SK-N-SH (cell line): ENCODE results near the gene CPNE8. TPM values are rescaled to one million over a fixed set of nuclear protein-coding genes. Genes with fewer than 3 reads are reported as not detected.

ENCODE experiments used
- CTCF ChIA-PET: fragments of 300-600, 350-600 bp; formaldehyde crosslinking; extraction: SDS; loops from one replicate; lab custom pipeline; 2021; lab: Yijun Ruan, JAX
- POLR2A ChIA-PET: fragments of 350-600 bp; sonication (Branson Sonifier 250); formaldehyde crosslinking; extraction: SDS; loops from one replicate; lab custom pipeline; 2020; ENCODE audit warnings: antibody characterized with exemption, inconsistent platforms; lab: Yijun Ruan, JAX
- DNase-seq: peaks from one replicate; pipeline ENCODE4 v3.0.0; 2012
- H2AFZ ChIP-seq: fragments of 200-600 bp; sonication (generic); 2 replicates; pipeline ENCODE4 v1.8.1; 2016; ENCODE audit warnings: antibody characterized with exemption, mild to moderate bottlenecking, low read depth
- H3F3A ChIP-seq: fragments of 200-600 bp; sonication (generic); replicated peaks from 2 replicates; pipeline ENCODE3; 2016; ENCODE audit warnings: antibody characterized with exemption, mild to moderate bottlenecking; ENCODE audit not compliant: insufficient read depth
- H3K27ac ChIP-seq, 2 experiments: fragments of 200-500 bp in 1 of 2; fragments of 200-600 bp in 1 of 2; sonication (Bioruptor generic) in 1 of 2; sonication (generic), shearing (Covaris generic) in 1 of 2; 2 replicates each; pipeline versions ENCODE4 v1.5.1 to v1.6.1; 2014 to 2016; ENCODE audit warnings: low read depth in 2 of 2, inconsistent platforms in 1 of 2, low read length in 1 of 2, mild to moderate bottlenecking in 1 of 2, mixed read lengths in 1 of 2
- H3K27me3 ChIP-seq: fragments of 200-600 bp; sonication (generic), shearing (Covaris generic); 2 replicates; pipeline ENCODE4 v1.6.1; 2016; ENCODE audit warnings: mixed run types; ENCODE audit not compliant: insufficient read depth
- H3K36me3 ChIP-seq, 2 experiments: fragments of 200-500 bp in 1 of 2; fragments of 200-600 bp in 1 of 2; sonication (Bioruptor generic) in 1 of 2; sonication (generic) in 1 of 2; replicated peaks in 1 of 2; 2 replicates each; pipeline versions ENCODE3 to v1.5.1; 2014 to 2016; ENCODE audit warnings: low read length in 1 of 2, mild to moderate bottlenecking in 1 of 2; ENCODE audit not compliant: insufficient read depth in 2 of 2, control insufficient read depth in 1 of 2
- H3K4me1 ChIP-seq, 2 experiments: fragments of 200-500 bp in 1 of 2; fragments of 200-600 bp in 1 of 2; sonication (Bioruptor generic) in 1 of 2; sonication (generic), shearing (Covaris generic) in 1 of 2; 2 replicates each; pipeline versions ENCODE4 v1.5.1 to v1.6.1; 2014 to 2016; ENCODE audit warnings: low read depth in 1 of 2, low read length in 1 of 2, mixed run types in 1 of 2; ENCODE audit not compliant: insufficient read depth in 2 of 2, control insufficient read depth in 1 of 2
- H3K4me2 ChIP-seq: fragments of 200-600 bp; sonication (generic), shearing (Covaris generic); 2 replicates; pipeline ENCODE4 v1.6.1; 2017; ENCODE audit warnings: mixed run types
- H3K4me3 ChIP-seq, 2 experiments: fragments of 200-500 bp in 1 of 2; fragments of 200-600 bp in 1 of 2; sonication (Bioruptor generic) in 1 of 2; sonication (generic), shearing (Covaris generic) in 1 of 2; 2 replicates each; pipeline versions ENCODE4 v1.5.1 to v1.8.1; 2014 to 2016; ENCODE audit warnings: low read depth in 2 of 2, inconsistent platforms in 1 of 2, low read length in 1 of 2, mild to moderate bottlenecking in 1 of 2, mixed read lengths in 1 of 2, moderate library complexity in 1 of 2
- H3K79me2 ChIP-seq: fragments of 200-600 bp; sonication (generic); 2 replicates; pipeline ENCODE4 v1.8.1; 2017; ENCODE audit warnings: mild to moderate bottlenecking; ENCODE audit not compliant: insufficient read depth
- H3K9ac ChIP-seq: fragments of 200-600 bp; sonication (generic); 2 replicates; pipeline ENCODE4 v1.6.1; 2017; ENCODE audit warnings: mixed run types
- H3K9me2 ChIP-seq: fragments of 200-600 bp; sonication (generic); 2 replicates; pipeline ENCODE4 v1.6.1; 2017; ENCODE audit warnings: mixed run types
- H3K9me3 ChIP-seq: fragments of 200-600 bp; sonication (generic); 2 replicates; pipeline ENCODE4 v1.6.1; 2017; ENCODE audit warnings: mixed run types, mild to moderate bottlenecking, moderate library complexity
- H4K20me1 ChIP-seq: fragments of 200-600 bp; sonication (generic); 2 replicates; pipeline ENCODE4 v1.6.1; 2017; ENCODE audit warnings: mild to moderate bottlenecking, mixed run types; ENCODE audit not compliant: insufficient read depth
- ELF1 ChIP-seq: IDR thresholded peaks from 2 replicates; pipeline ENCODE4 v1.4.0; 2012
- FOSL2 ChIP-seq: IDR thresholded peaks from 2 replicates; pipeline ENCODE4 v1.4.0; 2012; ENCODE audit warnings: low read depth, mild to moderate bottlenecking, moderate library complexity, borderline replicate concordance
- FOXJ3 ChIP-seq: sonication (generic); formaldehyde crosslinking; IDR thresholded peaks from 2 replicates; pipeline ENCODE4 v1.5.1; 2020; ENCODE audit warnings: mild to moderate bottlenecking, missing genetic modification reagents
- FOXM1 ChIP-seq: IDR thresholded peaks from 2 replicates; pipeline ENCODE4 v1.4.0; 2012; ENCODE audit warnings: low read depth, mild to moderate bottlenecking
- GABPA ChIP-seq: IDR thresholded peaks from 2 replicates; pipeline ENCODE4 v1.4.0; 2012; ENCODE audit warnings: low read depth, mild to moderate bottlenecking
- GATA2 ChIP-seq: sonication (generic); formaldehyde crosslinking; IDR thresholded peaks from 2 replicates; pipeline ENCODE4 v1.5.0; 2020; ENCODE audit warnings: mild to moderate bottlenecking, missing genetic modification reagents
- JUND ChIP-seq: IDR thresholded peaks from 2 replicates; pipeline ENCODE4 v1.4.0; 2012
- MXI1 ChIP-seq: IDR thresholded peaks from 2 replicates; pipeline ENCODE4 v1.6.1; 2012; ENCODE audit warnings: mild to moderate bottlenecking, low read depth, low read length, improper control_type of control experiment
- NRF1 ChIP-seq: IDR thresholded peaks from 2 replicates; pipeline ENCODE4 v1.6.1; 2012; ENCODE audit warnings: low read depth, mild to moderate bottlenecking, low read length
- POLR2AphosphoS5 ChIP-seq: IDR thresholded peaks from 2 replicates; pipeline ENCODE4 v1.6.1; 2012; ENCODE audit warnings: low read depth, low read length
- RAD21 ChIP-seq: IDR thresholded peaks from 2 replicates; pipeline ENCODE4 v1.6.1; 2012; ENCODE audit warnings: mild to moderate bottlenecking, low read length
- RXRA ChIP-seq: IDR thresholded peaks from 2 replicates; pipeline ENCODE4 v1.4.0; 2012; ENCODE audit warnings: low read depth, mild to moderate bottlenecking, borderline replicate concordance
- TAF1 ChIP-seq: IDR thresholded peaks from 2 replicates; pipeline ENCODE4 v1.6.1; 2012; ENCODE audit warnings: low read depth, mild to moderate bottlenecking, low read length, moderate library complexity, borderline replicate concordance
- TCF12 ChIP-seq: IDR thresholded peaks from 2 replicates; pipeline ENCODE4 v1.4.0; 2012
- TEAD4 ChIP-seq: IDR thresholded peaks from 2 replicates; pipeline ENCODE4 v1.4.0; 2012; ENCODE audit warnings: mild to moderate bottlenecking, borderline replicate concordance; ENCODE audit not compliant: insufficient read depth
- WGBS: methylation state at CpG from one replicate; pipeline ENCODE4 v1.1.6; 2017; ENCODE audit warnings: low lambda C conversion rate; 5-methylcytosine and 5-hydroxymethylcytosine counted together
- polyA plus RNA-seq, 3 experiments: library from polyadenylated mRNA; depleted of rRNA; stranded (reverse); fragments of >200 nt; gene quantifications; 2 replicates each; pipeline ENCODE4 v1.2.3, GENCODE V29; 2012
- TF ChIP-seq, protein P1 (sequence below): fragments of 200-600 bp; sonication (generic); IDR thresholded peaks from 2 replicates; pipeline ENCODE4 v1.6.1; 2017; ENCODE audit warnings: antibody characterized with exemption, mild to moderate bottlenecking, moderate library complexity
- TF ChIP-seq, protein P2 (sequence below): IDR thresholded peaks from 2 replicates; pipeline ENCODE4 v1.4.0; 2012; ENCODE audit warnings: low read depth
- TF ChIP-seq, protein P3 (sequence below): IDR thresholded peaks from 2 replicates; pipeline ENCODE4 v1.4.0; 2012; ENCODE audit warnings: low read depth, borderline replicate concordance
- TF ChIP-seq, protein P4 (sequence below): IDR thresholded peaks from 2 replicates; pipeline ENCODE4 v1.4.0; 2012; ENCODE audit warnings: low read depth, borderline replicate concordance
- TF ChIP-seq, protein P5 (sequence below): fragments of 150-350 bp; IDR thresholded peaks from 2 replicates; pipeline ENCODE4 v1.6.1; 2017; ENCODE audit warnings: antibody characterized with exemption, low read length, low read depth, borderline replicate concordance

Gene CPNE8
- polyA plus RNA-seq, 1 of the 3 experiments (the other 2 are of a cell fraction): not detected

DNA sequence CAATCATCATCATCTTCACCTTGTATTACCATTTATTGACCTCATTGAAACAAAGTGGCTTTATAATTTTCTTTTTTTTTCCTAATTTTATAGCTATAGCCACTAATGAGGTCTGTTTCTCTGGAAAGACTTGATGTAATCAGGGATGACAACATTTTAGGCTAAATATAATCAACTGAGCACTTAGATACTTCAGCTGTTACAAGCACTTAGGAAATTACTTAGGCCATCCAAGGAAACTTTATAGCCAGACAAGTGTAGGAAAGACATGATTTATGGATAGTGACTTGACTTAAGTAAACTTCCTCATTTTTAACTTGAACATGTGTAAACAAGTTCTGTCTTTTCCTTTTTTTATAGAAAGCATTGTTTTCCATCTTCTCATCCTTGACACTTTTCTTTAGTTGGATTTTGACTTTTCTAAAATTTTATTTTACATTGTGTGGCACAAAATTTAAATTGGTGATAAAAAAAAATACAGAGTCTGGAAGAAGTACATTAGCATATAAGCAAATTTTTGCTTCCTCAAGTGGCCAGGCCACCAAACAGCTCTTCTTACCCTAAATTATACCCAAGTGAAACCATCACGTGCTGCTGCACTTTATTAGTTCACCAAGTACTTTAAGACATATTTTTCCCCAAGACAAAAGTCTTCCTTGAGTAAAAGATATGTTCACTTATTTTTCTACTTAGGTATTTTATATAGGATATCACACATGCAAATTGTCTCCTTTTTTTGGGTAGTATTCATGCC is 15.1 kb downstream of the CPNE8 start:
- TF ChIP-seq TCF12 (no peak), RXRA (no peak), NRF1 (no peak), GABPA (no peak), GATA2 (CRISPR knock-in tag) (no peak), POLR2AphosphoS5 (no peak), MXI1 (no peak), ELF1 (no peak), FOXM1 (no peak), RAD21 (no peak), TEAD4 (no peak), FOXJ3 (CRISPR knock-in tag) (no peak), FOSL2 (no peak), JUND (no peak), TAF1 (no peak)
- TF ChIP-seq, protein P1, sequence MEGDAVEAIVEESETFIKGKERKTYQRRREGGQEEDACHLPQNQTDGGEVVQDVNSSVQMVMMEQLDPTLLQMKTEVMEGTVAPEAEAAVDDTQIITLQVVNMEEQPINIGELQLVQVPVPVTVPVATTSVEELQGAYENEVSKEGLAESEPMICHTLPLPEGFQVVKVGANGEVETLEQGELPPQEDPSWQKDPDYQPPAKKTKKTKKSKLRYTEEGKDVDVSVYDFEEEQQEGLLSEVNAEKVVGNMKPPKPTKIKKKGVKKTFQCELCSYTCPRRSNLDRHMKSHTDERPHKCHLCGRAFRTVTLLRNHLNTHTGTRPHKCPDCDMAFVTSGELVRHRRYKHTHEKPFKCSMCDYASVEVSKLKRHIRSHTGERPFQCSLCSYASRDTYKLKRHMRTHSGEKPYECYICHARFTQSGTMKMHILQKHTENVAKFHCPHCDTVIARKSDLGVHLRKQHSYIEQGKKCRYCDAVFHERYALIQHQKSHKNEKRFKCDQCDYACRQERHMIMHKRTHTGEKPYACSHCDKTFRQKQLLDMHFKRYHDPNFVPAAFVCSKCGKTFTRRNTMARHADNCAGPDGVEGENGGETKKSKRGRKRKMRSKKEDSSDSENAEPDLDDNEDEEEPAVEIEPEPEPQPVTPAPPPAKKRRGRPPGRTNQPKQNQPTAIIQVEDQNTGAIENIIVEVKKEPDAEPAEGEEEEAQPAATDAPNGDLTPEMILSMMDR: no peak
- TF ChIP-seq, protein P2, sequence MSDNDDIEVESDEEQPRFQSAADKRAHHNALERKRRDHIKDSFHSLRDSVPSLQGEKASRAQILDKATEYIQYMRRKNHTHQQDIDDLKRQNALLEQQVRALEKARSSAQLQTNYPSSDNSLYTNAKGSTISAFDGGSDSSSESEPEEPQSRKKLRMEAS: no peak
- TF ChIP-seq, protein P3, sequence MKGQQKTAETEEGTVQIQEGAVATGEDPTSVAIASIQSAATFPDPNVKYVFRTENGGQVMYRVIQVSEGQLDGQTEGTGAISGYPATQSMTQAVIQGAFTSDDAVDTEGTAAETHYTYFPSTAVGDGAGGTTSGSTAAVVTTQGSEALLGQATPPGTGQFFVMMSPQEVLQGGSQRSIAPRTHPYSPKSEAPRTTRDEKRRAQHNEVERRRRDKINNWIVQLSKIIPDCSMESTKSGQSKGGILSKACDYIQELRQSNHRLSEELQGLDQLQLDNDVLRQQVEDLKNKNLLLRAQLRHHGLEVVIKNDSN: no peak
- TF ChIP-seq, protein P4, sequence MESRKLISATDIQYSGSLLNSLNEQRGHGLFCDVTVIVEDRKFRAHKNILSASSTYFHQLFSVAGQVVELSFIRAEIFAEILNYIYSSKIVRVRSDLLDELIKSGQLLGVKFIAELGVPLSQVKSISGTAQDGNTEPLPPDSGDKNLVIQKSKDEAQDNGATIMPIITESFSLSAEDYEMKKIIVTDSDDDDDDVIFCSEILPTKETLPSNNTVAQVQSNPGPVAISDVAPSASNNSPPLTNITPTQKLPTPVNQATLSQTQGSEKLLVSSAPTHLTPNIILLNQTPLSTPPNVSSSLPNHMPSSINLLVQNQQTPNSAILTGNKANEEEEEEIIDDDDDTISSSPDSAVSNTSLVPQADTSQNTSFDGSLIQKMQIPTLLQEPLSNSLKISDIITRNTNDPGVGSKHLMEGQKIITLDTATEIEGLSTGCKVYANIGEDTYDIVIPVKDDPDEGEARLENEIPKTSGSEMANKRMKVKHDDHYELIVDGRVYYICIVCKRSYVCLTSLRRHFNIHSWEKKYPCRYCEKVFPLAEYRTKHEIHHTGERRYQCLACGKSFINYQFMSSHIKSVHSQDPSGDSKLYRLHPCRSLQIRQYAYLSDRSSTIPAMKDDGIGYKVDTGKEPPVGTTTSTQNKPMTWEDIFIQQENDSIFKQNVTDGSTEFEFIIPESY: no peak
- TF ChIP-seq, protein P5, sequence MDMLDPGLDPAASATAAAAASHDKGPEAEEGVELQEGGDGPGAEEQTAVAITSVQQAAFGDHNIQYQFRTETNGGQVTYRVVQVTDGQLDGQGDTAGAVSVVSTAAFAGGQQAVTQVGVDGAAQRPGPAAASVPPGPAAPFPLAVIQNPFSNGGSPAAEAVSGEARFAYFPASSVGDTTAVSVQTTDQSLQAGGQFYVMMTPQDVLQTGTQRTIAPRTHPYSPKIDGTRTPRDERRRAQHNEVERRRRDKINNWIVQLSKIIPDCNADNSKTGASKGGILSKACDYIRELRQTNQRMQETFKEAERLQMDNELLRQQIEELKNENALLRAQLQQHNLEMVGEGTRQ: no peak
- TF ChIP-seq, all 33 proteins: peak for 0
- ChIA-PET POLR2A (no interaction called here), CTCF (interaction anchor here (1.7 kb wide), 1 partner anchor 16 kb away, joined by 6 read pairs; no protein-coding TSS in a partner anchor)
- no peak overlapping the region for H3K4me2 ChIP-seq
- H3K9me2 ChIP-seq: no peaks in the 10 kb centered on the region
- no peaks in the 10 kb centered on the region for H3F3A ChIP-seq
- H3K4me3 ChIP-seq: no peak overlapping the region
- whole genome bisulfite sequencing: 22% methylated on average over 1 of the region's 1 CpG
- no peak overlapping the region; a peak in 1 of 4 replicates for H3K27ac ChIP-seq
- no peaks in the 10 kb centered on the region; a peak in 1 of 4 replicates for H3K4me1 ChIP-seq
- no peaks in the 10 kb centered on the region for H4K20me1 ChIP-seq
- H3K9me3 ChIP-seq: no peaks in the 10 kb centered on the region
- peak; percentile 7 for DNase-seq
- H3K27me3 ChIP-seq: no peaks in the 10 kb centered on the region
- H2AFZ ChIP-seq: no peak overlapping the region
- no peak overlapping the region for H3K9ac ChIP-seq
- H3K36me3 ChIP-seq: no peaks in the 10 kb centered on the region
- H3K79me2 ChIP-seq: no peaks in the 10 kb centered on the region
